Measurements from ENCODE around the gene CDH12.

Gene CDH12

DNA sequence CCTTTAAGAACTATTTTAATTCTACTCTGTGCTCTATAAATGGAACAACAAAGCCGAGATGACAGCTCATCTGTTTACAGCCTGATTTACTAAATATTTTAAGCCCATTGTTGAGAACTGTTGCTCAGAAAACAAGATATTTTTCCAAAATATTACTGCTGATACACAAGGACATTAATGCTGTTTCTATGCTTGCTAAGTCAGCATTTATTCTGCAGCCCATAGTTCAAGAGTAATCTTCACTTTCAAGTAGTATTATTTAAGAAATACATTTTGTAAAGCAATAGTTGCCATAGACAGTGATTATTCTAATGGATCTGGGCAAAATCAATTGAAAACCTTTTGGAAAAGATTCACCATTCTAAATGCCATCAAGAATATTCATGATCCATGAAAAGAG is 208.3 kb downstream of the CDH12 start:
- H3K4me3 ChIP-seq (ENCODE audit: low read length): no peak overlapping the region
- DNase-seq (ENCODE audit: low read depth): no peak
- no peak for TF ChIP-seq CTCF (conservative IDR thresholded peaks at IDR 0.05; ENCODE audit: low read depth, low read length)

DNA sequence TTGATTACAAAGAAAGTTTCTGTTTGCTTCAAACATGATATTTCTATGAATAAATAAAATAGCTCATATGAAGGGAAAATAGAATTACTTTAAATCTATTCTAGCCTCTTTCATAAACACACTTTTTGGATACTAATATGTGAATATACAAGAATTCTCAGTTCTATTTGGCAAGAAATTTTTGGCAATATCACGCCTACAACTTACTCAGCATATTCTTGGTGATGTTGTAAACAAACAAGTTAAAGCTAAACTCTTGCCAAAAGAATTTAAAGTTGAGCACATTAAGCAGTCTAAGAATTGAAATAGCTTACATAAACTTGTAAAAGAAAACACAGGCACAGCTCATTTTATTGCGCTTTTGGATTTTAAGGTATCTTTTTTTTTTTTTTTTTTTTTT is 209.8 kb downstream of the CDH12 start:
- TF ChIP-seq CTCF (conservative IDR thresholded peaks at IDR 0.05; ENCODE audit: low read depth, low read length): no peak
- H3K4me3 ChIP-seq (ENCODE audit: low read length): no peak overlapping the region
- no peak for DNase-seq (ENCODE audit: low read depth)

DNA sequence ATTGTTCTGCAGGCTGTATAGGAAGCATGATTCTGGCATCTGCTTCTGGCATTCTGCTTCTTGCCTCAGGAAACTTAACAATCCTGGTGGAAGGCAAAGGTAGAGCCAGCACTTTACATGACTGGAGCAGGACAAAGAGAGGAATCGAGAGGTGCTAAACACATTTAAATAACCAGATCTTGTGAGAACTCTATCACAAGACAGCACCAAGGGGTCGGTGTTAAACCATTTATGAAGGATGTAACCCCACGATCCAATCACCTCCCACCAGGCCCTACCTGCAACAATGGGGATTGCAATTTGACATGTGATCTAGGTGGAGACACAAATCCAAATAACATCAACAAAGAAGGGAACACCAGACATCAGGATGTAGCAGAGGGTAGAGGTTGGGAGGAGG is 221.5 kb downstream of the CDH12 start:
- no peak overlapping the region for H3K4me3 ChIP-seq (ENCODE audit: low read length)
- DNase-seq (ENCODE audit: low read depth): no peak
- TF ChIP-seq CTCF (conservative IDR thresholded peaks at IDR 0.05; ENCODE audit: low read depth, low read length): no peak

DNA sequence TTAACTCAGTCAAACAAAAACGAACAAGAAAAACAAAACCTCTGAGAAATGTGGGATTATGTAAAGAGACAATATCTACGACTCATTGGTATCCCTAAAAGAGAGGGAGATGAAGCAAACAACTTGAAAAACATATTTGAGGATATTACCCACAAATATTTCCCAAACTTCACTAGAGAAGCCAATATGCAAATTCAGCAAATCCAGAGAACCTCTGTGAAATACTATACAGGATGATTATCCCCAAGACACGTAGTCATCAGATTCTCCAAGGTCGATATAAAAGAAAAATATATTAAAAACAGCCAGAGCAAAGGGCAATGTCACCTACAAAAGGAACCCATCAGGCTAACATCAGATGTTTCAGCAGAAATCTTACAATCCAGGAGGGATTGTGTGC is 226.1 kb downstream of the CDH12 start:
- no peak overlapping the region for H3K4me3 ChIP-seq (ENCODE audit: low read length)
- no peak for DNase-seq (ENCODE audit: low read depth)
- TF ChIP-seq CTCF (conservative IDR thresholded peaks at IDR 0.05; ENCODE audit: low read depth, low read length): no peak

DNA sequence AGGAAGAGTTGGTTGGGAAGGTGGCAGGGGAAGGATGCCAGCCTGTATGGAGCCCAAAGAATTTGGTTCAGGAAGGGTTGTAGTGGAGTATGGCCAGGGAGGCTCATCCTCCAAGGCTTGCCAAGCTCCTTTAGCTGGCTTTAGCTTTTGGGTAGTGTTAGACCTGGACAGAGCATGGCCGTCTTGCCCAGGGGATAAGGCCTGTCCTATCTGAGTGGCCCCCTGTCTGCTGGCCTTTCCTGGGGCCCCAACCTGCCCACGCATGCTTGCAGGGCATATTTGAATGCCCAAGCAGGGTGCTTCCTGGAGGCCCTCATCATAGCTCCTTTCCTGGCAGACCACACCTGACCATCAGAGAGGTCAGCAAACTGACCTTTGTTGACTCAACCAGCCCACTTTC is 227.7 kb downstream of the CDH12 start:
- no peak for DNase-seq (ENCODE audit: low read depth)
- TF ChIP-seq CTCF (conservative IDR thresholded peaks at IDR 0.05; ENCODE audit: low read depth, low read length): no peak
- H3K4me3 ChIP-seq (ENCODE audit: low read length): no peak overlapping the region

GRCh38 chr5:22621084-22621483 is 232.1 kb downstream of the CDH12 start:
- TF ChIP-seq CTCF (conservative IDR thresholded peaks at IDR 0.05; ENCODE audit: low read depth, low read length): no peak

DNA sequence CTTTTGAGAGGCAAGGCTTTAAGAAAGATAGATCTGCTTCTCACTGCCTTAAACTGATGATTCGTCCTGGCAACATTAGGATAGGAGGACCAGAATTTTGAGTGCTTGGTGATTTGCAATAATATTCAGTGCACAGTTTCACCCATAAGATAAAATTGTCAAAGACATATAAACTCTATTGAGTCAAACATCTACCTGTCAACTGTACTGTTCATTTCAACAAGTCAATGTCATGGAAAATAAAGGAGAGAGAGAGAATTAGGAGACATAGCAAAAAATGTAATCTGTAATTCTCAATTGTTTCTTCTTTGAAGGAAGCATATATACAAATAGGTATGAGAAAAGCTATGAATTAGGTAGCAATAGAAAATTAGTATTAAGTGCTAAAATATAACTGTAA is 237.2 kb downstream of the CDH12 start:
- H3K4me3 ChIP-seq (ENCODE audit: low read length): no peak overlapping the region
- DNase-seq (ENCODE audit: low read depth): no peak
- no peak for TF ChIP-seq CTCF (conservative IDR thresholded peaks at IDR 0.05; ENCODE audit: low read depth, low read length)

More at GRCh38 chr5:22621084-22621483, 232.1 kb downstream of the CDH12 start:
- no peak overlapping the region for H3K4me3 ChIP-seq (ENCODE audit: low read length)
- no peak for DNase-seq (ENCODE audit: low read depth)

Measured in retinal pigment epithelial cell (primary cell).